Measurements from ENCODE around the gene MRPL34. TPM values are rescaled to one million over a fixed set of nuclear protein-coding genes. Genes with fewer than 3 reads are reported as not detected.
A peak's percentile ranks its signal among the peaks of the same experiment; 100 is the strongest.

Gene MRPL34
- total RNA-seq, 1 experiment from 2014 or later, result 87.7 TPM

DNA sequence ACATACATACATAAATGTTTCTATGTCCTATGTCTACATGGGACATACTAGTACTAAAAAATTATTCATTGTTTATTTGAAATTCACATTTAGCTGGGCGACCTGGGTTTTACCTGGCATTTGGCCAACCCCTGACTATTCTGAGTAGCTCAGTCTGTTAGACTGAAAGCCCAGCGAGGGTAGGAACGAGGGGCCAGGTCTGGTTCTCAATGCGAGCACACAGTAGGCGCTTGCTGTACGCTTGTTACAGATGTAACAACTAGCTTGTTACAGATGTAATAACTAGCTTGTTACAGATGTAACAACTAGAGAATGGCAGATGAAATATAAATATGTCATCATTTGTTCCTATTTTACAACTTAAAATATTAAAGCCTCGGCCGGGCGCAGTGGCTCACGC, 29.9 kb downstream of the MRPL34 start:
- intact Hi-C loops (cut with micrococcal nuclease; ENCODE audit: unreplicated experiment) (no loop called here), in situ Hi-C loops (cut with HindIII; ENCODE audit: low pct_unique_long_range_greater_than_20kb, low sequenced_read_pairs) (no loop called here)
- Histone ChIP-seq H3K27ac (ENCODE audit: low read length) (peak overlapping the region; percentile 98), H3K9me3 (ENCODE audit: control insufficient read depth, insufficient read depth, low read depth, low read length) (no peaks in the 10 kb centered on the region), H3K36me3 (ENCODE audit: control insufficient read depth, insufficient read depth, low read length) (peaks cover 7% of the 10 kb centered on the region; the same call in 1 of the 2 replicates), H3K27me3 (ENCODE audit: control insufficient read depth, insufficient read depth, low read length) (no peaks in the 10 kb centered on the region), H3K4me3 (ENCODE audit: low read depth in 2 of 2, low read length in 2 of 2) (peak overlapping the region; percentile 65 to 67), H3K4me1 (ENCODE audit: control insufficient read depth, insufficient read depth, low read length) (peaks cover 12% of the 10 kb centered on the region)
- POLR2A ChIA-PET, result interaction anchor here (1.1 kb wide), 1 partner anchor 29 kb away, joined by 3 read pairs; no protein-coding TSS in a partner anchor
- CTCF ChIA-PET, result interaction anchor here (0.6 kb wide), 1 partner anchor 19 kb away, joined by 3 read pairs; no protein-coding TSS in a partner anchor
- TF ChIP-seq SIN3A (IDR thresholded peaks at IDR 0.05; ENCODE audit: borderline replicate concordance, insufficient read depth, low read depth, low read length) (no peak), TCF7L2 (IDR thresholded peaks at IDR 0.05; ENCODE audit: low read depth, low read length) (no peak), POLR2AphosphoS5 (IDR thresholded peaks at IDR 0.05; ENCODE audit: low read depth, low read length) (no peak)
- TF ChIP-seq, protein P1, sequence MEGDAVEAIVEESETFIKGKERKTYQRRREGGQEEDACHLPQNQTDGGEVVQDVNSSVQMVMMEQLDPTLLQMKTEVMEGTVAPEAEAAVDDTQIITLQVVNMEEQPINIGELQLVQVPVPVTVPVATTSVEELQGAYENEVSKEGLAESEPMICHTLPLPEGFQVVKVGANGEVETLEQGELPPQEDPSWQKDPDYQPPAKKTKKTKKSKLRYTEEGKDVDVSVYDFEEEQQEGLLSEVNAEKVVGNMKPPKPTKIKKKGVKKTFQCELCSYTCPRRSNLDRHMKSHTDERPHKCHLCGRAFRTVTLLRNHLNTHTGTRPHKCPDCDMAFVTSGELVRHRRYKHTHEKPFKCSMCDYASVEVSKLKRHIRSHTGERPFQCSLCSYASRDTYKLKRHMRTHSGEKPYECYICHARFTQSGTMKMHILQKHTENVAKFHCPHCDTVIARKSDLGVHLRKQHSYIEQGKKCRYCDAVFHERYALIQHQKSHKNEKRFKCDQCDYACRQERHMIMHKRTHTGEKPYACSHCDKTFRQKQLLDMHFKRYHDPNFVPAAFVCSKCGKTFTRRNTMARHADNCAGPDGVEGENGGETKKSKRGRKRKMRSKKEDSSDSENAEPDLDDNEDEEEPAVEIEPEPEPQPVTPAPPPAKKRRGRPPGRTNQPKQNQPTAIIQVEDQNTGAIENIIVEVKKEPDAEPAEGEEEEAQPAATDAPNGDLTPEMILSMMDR (IDR thresholded peaks at IDR 0.05), result no peak
- TF ChIP-seq, protein P2, sequence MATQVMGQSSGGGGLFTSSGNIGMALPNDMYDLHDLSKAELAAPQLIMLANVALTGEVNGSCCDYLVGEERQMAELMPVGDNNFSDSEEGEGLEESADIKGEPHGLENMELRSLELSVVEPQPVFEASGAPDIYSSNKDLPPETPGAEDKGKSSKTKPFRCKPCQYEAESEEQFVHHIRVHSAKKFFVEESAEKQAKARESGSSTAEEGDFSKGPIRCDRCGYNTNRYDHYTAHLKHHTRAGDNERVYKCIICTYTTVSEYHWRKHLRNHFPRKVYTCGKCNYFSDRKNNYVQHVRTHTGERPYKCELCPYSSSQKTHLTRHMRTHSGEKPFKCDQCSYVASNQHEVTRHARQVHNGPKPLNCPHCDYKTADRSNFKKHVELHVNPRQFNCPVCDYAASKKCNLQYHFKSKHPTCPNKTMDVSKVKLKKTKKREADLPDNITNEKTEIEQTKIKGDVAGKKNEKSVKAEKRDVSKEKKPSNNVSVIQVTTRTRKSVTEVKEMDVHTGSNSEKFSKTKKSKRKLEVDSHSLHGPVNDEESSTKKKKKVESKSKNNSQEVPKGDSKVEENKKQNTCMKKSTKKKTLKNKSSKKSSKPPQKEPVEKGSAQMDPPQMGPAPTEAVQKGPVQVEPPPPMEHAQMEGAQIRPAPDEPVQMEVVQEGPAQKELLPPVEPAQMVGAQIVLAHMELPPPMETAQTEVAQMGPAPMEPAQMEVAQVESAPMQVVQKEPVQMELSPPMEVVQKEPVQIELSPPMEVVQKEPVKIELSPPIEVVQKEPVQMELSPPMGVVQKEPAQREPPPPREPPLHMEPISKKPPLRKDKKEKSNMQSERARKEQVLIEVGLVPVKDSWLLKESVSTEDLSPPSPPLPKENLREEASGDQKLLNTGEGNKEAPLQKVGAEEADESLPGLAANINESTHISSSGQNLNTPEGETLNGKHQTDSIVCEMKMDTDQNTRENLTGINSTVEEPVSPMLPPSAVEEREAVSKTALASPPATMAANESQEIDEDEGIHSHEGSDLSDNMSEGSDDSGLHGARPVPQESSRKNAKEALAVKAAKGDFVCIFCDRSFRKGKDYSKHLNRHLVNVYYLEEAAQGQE (IDR thresholded peaks at IDR 0.05; ENCODE audit: insufficient read depth in 1 of 2, low read depth in 2 of 2, low read length in 1 of 2), result no peak
- no peak for ATAC-seq
- DNase-seq (ENCODE audit: low read depth, low spot score), result no peak
- BruUV-seq (replicated peaks), result no TSS peak

DNA sequence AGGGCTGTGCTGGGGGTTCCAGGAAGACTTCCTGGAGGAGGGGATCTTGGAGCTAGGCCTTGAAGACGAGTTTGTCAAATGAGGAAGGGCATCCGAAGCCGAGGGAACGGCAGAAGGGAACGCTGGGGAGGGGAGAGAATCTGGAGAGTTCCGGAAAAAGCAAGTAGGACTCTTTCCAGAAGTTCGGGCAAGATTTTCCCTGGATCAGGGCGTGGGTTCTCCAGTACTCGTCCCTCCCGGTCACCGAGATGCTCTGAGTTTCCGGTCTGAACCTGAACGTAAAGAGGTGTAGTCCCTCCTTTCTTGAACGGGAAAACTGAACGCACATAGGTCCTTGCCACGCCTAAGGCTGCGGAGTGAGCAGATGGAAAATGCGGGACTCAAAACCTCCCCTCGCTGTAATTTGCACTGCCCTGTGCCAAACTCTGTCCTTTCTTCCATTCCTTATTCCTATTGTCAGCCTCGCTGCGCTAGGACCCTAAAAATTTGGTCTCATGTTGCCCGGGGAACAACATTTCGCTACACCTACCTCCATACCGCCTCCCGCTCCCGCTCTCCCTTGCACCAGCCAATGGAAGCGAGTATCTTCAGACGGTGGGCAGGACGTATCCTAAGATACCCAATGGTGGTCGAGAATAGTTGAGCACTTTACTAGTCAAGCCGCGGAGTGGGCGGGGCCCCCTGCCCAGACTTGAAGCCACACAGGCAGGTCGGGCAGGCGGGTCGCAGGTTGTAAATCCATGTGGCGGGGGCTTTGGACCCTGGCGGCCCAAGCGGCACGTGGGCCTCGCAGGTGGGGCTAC, 31.4 kb downstream of the MRPL34 start, which contains the start of gene GTPBP3:
Gene GTPBP3 (plus strand): TSS at position 682 of the 803 bp plus-strand sequence. CDS start 59 bp downstream, at position 741.
- BruUV-seq (replicated peaks), result TSS peak; percentile 95
- CTCF ChIA-PET, result interaction anchor here (0.6 kb wide), 1 partner anchor 156 kb away, joined by 3 read pairs; no protein-coding TSS in a partner anchor
- Histone ChIP-seq H3K9me3 (ENCODE audit: control insufficient read depth, insufficient read depth, low read depth, low read length) (no peaks in the 10 kb centered on the region), H3K27me3 (ENCODE audit: control insufficient read depth, insufficient read depth, low read length) (no peaks in the 10 kb centered on the region), H3K4me3 (ENCODE audit: low read depth in 2 of 2, low read length in 2 of 2) (peak within 1 kb of the TSS; percentile 86 to 94), H3K4me1 (ENCODE audit: control insufficient read depth, insufficient read depth, low read length) (peaks cover 12% of the 10 kb centered on the region), H3K36me3 (ENCODE audit: control insufficient read depth, insufficient read depth, low read length) (peaks cover 7% of the 10 kb centered on the region; the same call in 1 of the 2 replicates), H3K27ac (ENCODE audit: low read length) (peak within 1 kb of the TSS; percentile 98)
- POLR2A ChIA-PET, result interaction anchor here (1.1 kb wide), 1 partner anchor 30 kb away, joined by 3 read pairs; no protein-coding TSS in a partner anchor
- TF ChIP-seq, protein P1 (IDR thresholded peaks at IDR 0.05), result no peak
- no peak for TF ChIP-seq SIN3A (IDR thresholded peaks at IDR 0.05; ENCODE audit: borderline replicate concordance, insufficient read depth, low read depth, low read length)
- TF ChIP-seq TCF7L2 (IDR thresholded peaks at IDR 0.05; ENCODE audit: low read depth, low read length), result peak; percentile 45
- peak; percentile 40; the same call in 1 of the 2 replicates for TF ChIP-seq POLR2AphosphoS5 (IDR thresholded peaks at IDR 0.05; ENCODE audit: low read depth, low read length)
- TF ChIP-seq, protein P2 (IDR thresholded peaks at IDR 0.05; ENCODE audit: insufficient read depth in 1 of 2, low read depth in 2 of 2, low read length in 1 of 2), result no peak
- ATAC-seq, result peak; percentile 88
- peak; percentile 89 for DNase-seq (ENCODE audit: low read depth, low spot score)
- in situ Hi-C loops (cut with HindIII; ENCODE audit: low pct_unique_long_range_greater_than_20kb, low sequenced_read_pairs) (no loop called here), intact Hi-C loops (cut with micrococcal nuclease; ENCODE audit: unreplicated experiment) (no loop called here)
